GM23338 (cell line): ENCODE measurements around the gene COL25A1. TPM values are rescaled to one million over a fixed set of nuclear protein-coding genes. Genes with fewer than 3 reads are reported as not detected.

Experiments used
- ATAC-seq: fragments of 200-7000 bp; cut with Tn5 transposase; 3 replicates; pipeline ENCODE4 v1.9.1; 2020
- DNase-seq: peaks from one replicate; pipeline ENCODE4 v3.0.0-alpha.2; 2015; ENCODE audit warnings: low spot score
- H2AFZ ChIP-seq: fragments of 200-600 bp; sonication (generic); 2 replicates; pipeline ENCODE4 v1.8.0; 2016; ENCODE audit warnings: antibody characterized with exemption, mild to moderate bottlenecking, moderate library complexity
- H3F3A ChIP-seq: fragments of 200-600 bp; sonication (generic); replicated peaks from 2 replicates; pipeline ENCODE4 v1.8.0; 2017; ENCODE audit warnings: antibody characterized with exemption, mixed run types, low read depth
- H3K27ac ChIP-seq: fragments of 200-600 bp; sonication (generic); 2 replicates; pipeline ENCODE4 v1.6.1; 2016; ENCODE audit warnings: low read depth
- H3K27me3 ChIP-seq: fragments of 200-600 bp; sonication (generic); 2 replicates; pipeline ENCODE4 v1.8.0; 2016; ENCODE audit warnings: mild to moderate bottlenecking, mixed run types, moderate library complexity; ENCODE audit not compliant: insufficient read depth
- H3K36me3 ChIP-seq: fragments of 200-600 bp; sonication (generic); 2 replicates; pipeline ENCODE4 v1.8.0; 2016; ENCODE audit warnings: mild to moderate bottlenecking; ENCODE audit not compliant: insufficient read depth
- H3K4me1 ChIP-seq: fragments of 200-600 bp; sonication (generic); 2 replicates; pipeline ENCODE4 v1.8.0; 2016; ENCODE audit warnings: mild to moderate bottlenecking, moderate library complexity; ENCODE audit not compliant: insufficient read depth
- H3K4me2 ChIP-seq: fragments of 200-600 bp; sonication (generic); 2 replicates; pipeline ENCODE4 v1.7.1; 2017; ENCODE audit warnings: mixed run types
- H3K4me3 ChIP-seq: fragments of 200-600 bp; sonication (generic); 2 replicates; pipeline ENCODE4 v1.6.1; 2016; ENCODE audit warnings: mixed run types
- H3K79me2 ChIP-seq: fragments of 200-600 bp; sonication (generic); replicated peaks from 2 replicates; pipeline ENCODE4 v1.8.0; 2017; ENCODE audit warnings: mild to moderate bottlenecking; ENCODE audit not compliant: insufficient read depth
- H3K9me2 ChIP-seq: fragments of 200-600 bp; sonication (generic); 2 replicates; pipeline ENCODE4 v1.8.0; 2017; ENCODE audit not compliant: insufficient read depth
- H4K20me1 ChIP-seq: fragments of 200-600 bp; sonication (generic); replicated peaks from 2 replicates; pipeline ENCODE4 v1.8.0; 2017; ENCODE audit warnings: mild to moderate bottlenecking; ENCODE audit not compliant: insufficient read depth
- H3K27ac Mint-ChIP-seq: 2 replicates; pipeline ENCODE4 v1.8.0; 2020; ENCODE audit warnings: inconsistent platforms, mild to moderate bottlenecking, moderate library complexity, mixed read lengths
- H3K27me3 Mint-ChIP-seq: 3 replicates; pipeline ENCODE4 v1.8.0; 2022; ENCODE audit warnings: low read depth, mild to moderate bottlenecking, moderate library complexity, mixed read lengths, inconsistent platforms; ENCODE audit not compliant: insufficient read depth, poor library complexity
- H3K36me3 Mint-ChIP-seq: 3 replicates; pipeline ENCODE4 v1.8.0; 2021; ENCODE audit warnings: low read depth, mild to moderate bottlenecking, inconsistent platforms, moderate library complexity, mixed read lengths
- H3K4me1 Mint-ChIP-seq: 3 replicates; pipeline ENCODE4 v1.8.0; 2020; ENCODE audit warnings: mild to moderate bottlenecking, inconsistent platforms, mixed read lengths
- H3K4me3 Mint-ChIP-seq: 3 replicates; pipeline ENCODE4 v1.8.0; 2021; ENCODE audit warnings: moderate library complexity, mild to moderate bottlenecking, inconsistent platforms, mixed read lengths
- H3K9me3 Mint-ChIP-seq: 3 replicates; pipeline ENCODE4 v1.8.0; 2020; ENCODE audit warnings: moderate library complexity, mild to moderate bottlenecking, inconsistent platforms, mixed read lengths
- ETS1 ChIP-seq: IDR thresholded peaks from 2 replicates; pipeline ENCODE4 v1.6.1; 2016; ENCODE audit warnings: antibody characterized with exemption
- EZH2phosphoT487 ChIP-seq: fragments of 200-600 bp; sonication (generic); IDR thresholded peaks from one replicate; pipeline ENCODE4 v1.8.1; 2018; ENCODE audit warnings: antibody characterized with exemption; ENCODE audit not compliant: unreplicated experiment
- NANOG ChIP-seq: IDR thresholded peaks from 2 replicates; pipeline ENCODE4 v1.6.1; 2016; ENCODE audit warnings: antibody characterized with exemption, borderline replicate concordance
- POLR2AphosphoS5 ChIP-seq: IDR thresholded peaks from 2 replicates; pipeline ENCODE4 v1.6.1; 2016; ENCODE audit warnings: antibody characterized with exemption, low read depth
- ZNF114 ChIP-seq: fragments of 250-450 bp; sonication (Bioruptor Pico); IDR thresholded peaks from 2 replicates; pipeline ENCODE4 v1.5.0; 2020; ENCODE audit warnings: mild to moderate bottlenecking, moderate library complexity
- ZNF462 ChIP-seq: fragments of 250-450 bp; sonication (Bioruptor Pico); IDR thresholded peaks from 2 replicates; pipeline ENCODE4 v1.5.0; 2020; ENCODE audit warnings: mild to moderate bottlenecking, moderate library complexity
- polyA plus RNA-seq: library from polyadenylated mRNA; unstranded; fragments of >200 nt; fragmentation: Nextera tagmentation; extraction: Ambion mirVana; gene quantifications from 2 replicates; pipeline ENCODE4 v1.2.1, GENCODE V29; 2016
- total RNA-seq: library from RNA; depleted of rRNA; stranded (reverse); fragments of >200 nt; shearing (Covaris generic); gene quantifications from 2 replicates; pipeline ENCODE4 v1.2.3, GENCODE V29; 2014

The COL25A1 gene
- total and polyA plus RNA-seq, 2 experiments from 2014 or later, result 3.9 to 5.6 TPM

- TF ChIP-seq ZNF462 (CRISPR knock-in tag) (no peak), POLR2AphosphoS5 (no peak)
Measured at GRCh38 chr4:109215506-109215905, 87.0 kb downstream of the COL25A1 start (continued).

GRCh38 chr4:109214622-109215301 is 87.7 kb downstream of the COL25A1 start:
- no peaks in the 10 kb centered on the region for H4K20me1 ChIP-seq
- Mint-ChIP-seq H3K9me3 (no peaks in the 10 kb centered on the region), H3K27ac (no peak overlapping the region), H3K36me3 (no peaks in the 10 kb centered on the region), H3K4me1 (no peaks in the 10 kb centered on the region), H3K4me3 (no peak overlapping the region), H3K27me3 (no peaks in the 10 kb centered on the region)
- no peaks in the 10 kb centered on the region for H3K4me1 ChIP-seq
- H3K79me2 ChIP-seq, result no peaks in the 10 kb centered on the region
- H3K27me3 ChIP-seq, result no peaks in the 10 kb centered on the region
- no peak overlapping the region for H3K4me2 ChIP-seq
- no peaks in the 10 kb centered on the region for H3K9me2 ChIP-seq
- no peaks in the 10 kb centered on the region for H3F3A ChIP-seq
- H2AFZ ChIP-seq, result no peak overlapping the region
- no peak overlapping the region for H3K27ac ChIP-seq
- no peak overlapping the region for H3K4me3 ChIP-seq
- DNase-seq (no peak), ATAC-seq (no peak)
- H3K36me3 ChIP-seq, result no peaks in the 10 kb centered on the region
- TF ChIP-seq EZH2phosphoT487 (no peak), NANOG (no peak), ETS1 (no peak), ZNF114 (CRISPR knock-in tag) (no peak), ZNF462 (CRISPR knock-in tag) (no peak)
